K562 (cell line): ENCODE results near the gene NKD1. TPM values are rescaled to one million over a fixed set of nuclear protein-coding genes. Genes with fewer than 3 reads are reported as not detected.

Source experiments
- ATAC-seq: fragments of 200-7000 bp; cut with Tn5 transposase; 3 replicates; pipeline ENCODE4 v1.9.1; 2020; ENCODE audit warnings: moderate library complexity
- Bru-seq: library from RNA; stranded (reverse); fragments of 400-500 nt; gene quantifications from one replicate; lab custom pipeline; 2021; lab: Mats Ljungman, UMichigan
- BruChase-seq, 2 experiments: library from RNA; stranded (reverse); fragments of 400-500 nt; gene quantifications; one replicate each; lab custom pipeline; 2021; lab: Mats Ljungman, UMichigan
- BruUV-seq: library from RNA; stranded (reverse); fragments of 400-500 nt; replicated peaks from 2 replicates; lab custom pipeline; 2021; lab: Mats Ljungman, UMichigan
- CTCF ChIA-PET: fragments of 300-600 bp; formaldehyde crosslinking; extraction: SDS; loops from one replicate; lab custom pipeline; 2021; ENCODE audit warnings: low intra/inter-chr PET ratio; lab: Yijun Ruan, JAX
- POLR2A ChIA-PET: fragments of 300-600, 350-650 bp; sonication (Branson Sonifier 250); formaldehyde crosslinking; extraction: SDS; loops from one replicate; lab custom pipeline; 2021; ENCODE audit warnings: antibody characterized with exemption, inconsistent platforms; lab: Yijun Ruan, JAX
- DNase-seq, 4 experiments: peaks; one replicate each; pipeline versions ENCODE4 v3.0.0 to v3.0.0-alpha.2; 2011 to 2018; ENCODE audit warnings: low spot score in 3 of 4, mixed read lengths in 3 of 4; ENCODE audit errors: extremely low read depth in 1 of 4
- FAIRE-seq: peaks from 2 replicates; lab custom pipeline; 2011; peaks lifted over from hg19 to GRCh38; lab: Jason Lieb, UNC
- H2AFZ ChIP-seq: 2 replicates; pipeline ENCODE4 v1.6.0; 2011; ENCODE audit warnings: low read depth, low read length, control low read depth, inconsistent platforms
- H3K27ac ChIP-seq: fragments of 200-600 bp; 3 replicates; pipeline ENCODE4 v1.8.0; 2011; ENCODE audit warnings: low read depth, mild to moderate bottlenecking, control low read depth, inconsistent platforms, low read length, moderate library complexity, mixed read lengths; ENCODE audit errors: extremely low read depth
- H3K27me3 ChIP-seq, 2 experiments: fragments of 300-600 bp in 1 of 2; 2 replicates in 1 of 2; 3 replicates in 1 of 2; pipeline versions ENCODE4 v1.6.0 to v1.8.0; 2011; ENCODE audit warnings: inconsistent platforms in 2 of 2, low read length in 2 of 2, mild to moderate bottlenecking in 1 of 2, mixed read lengths in 1 of 2, moderate library complexity in 1 of 2; ENCODE audit not compliant: control insufficient read depth in 2 of 2, insufficient read depth in 2 of 2
- H3K36me3 ChIP-seq: fragments of 300-600 bp; 3 replicates; pipeline ENCODE4 v1.8.0; 2011; ENCODE audit warnings: mild to moderate bottlenecking, low read length, inconsistent platforms; ENCODE audit not compliant: control insufficient read depth, insufficient read depth
- H3K4me1 ChIP-seq, 2 experiments: fragments of 200-600 bp in 1 of 2; replicated peaks in 1 of 2; 2 replicates in 1 of 2; 3 replicates in 1 of 2; pipeline versions ENCODE4 v1.5.1 to v1.8.0; 2011; ENCODE audit warnings: inconsistent platforms in 2 of 2, low read length in 2 of 2, mild to moderate bottlenecking in 1 of 2, mixed read lengths in 1 of 2, moderate library complexity in 1 of 2; ENCODE audit not compliant: control insufficient read depth in 2 of 2, insufficient read depth in 2 of 2
- H3K4me2 ChIP-seq: 2 replicates; pipeline ENCODE4 v1.6.1; 2011; ENCODE audit warnings: low read length, control low read depth, inconsistent platforms, mixed read lengths; ENCODE audit not compliant: insufficient read depth
- H3K4me3 ChIP-seq: fragments of 200-600 bp; sonication (generic), shearing (Covaris generic); 2 replicates; pipeline ENCODE4 v1.5.1; 2016; ENCODE audit warnings: control low read depth, inconsistent platforms
- H3K79me2 ChIP-seq: fragments of 200-600 bp; 3 replicates; pipeline ENCODE4 v1.8.0; 2011; ENCODE audit warnings: low read length, inconsistent platforms; ENCODE audit not compliant: control insufficient read depth, insufficient read depth
- H3K9ac ChIP-seq, 2 experiments: 2 replicates each; pipeline versions ENCODE4 v1.6.0 to v1.6.1; 2011; ENCODE audit warnings: low read depth in 2 of 2, low read length in 2 of 2, control low read depth in 1 of 2, inconsistent platforms in 1 of 2, mild to moderate bottlenecking in 1 of 2, mixed read lengths in 1 of 2; ENCODE audit not compliant: insufficient read depth in 1 of 2
- H3K9me1 ChIP-seq: one replicate; pipeline ENCODE4 v1.6.0; 2011; ENCODE audit warnings: inconsistent platforms, mild to moderate bottlenecking, low read length, moderate library complexity; ENCODE audit not compliant: control insufficient read depth, insufficient read depth
- H3K9me3 ChIP-seq: replicated peaks from 2 replicates; pipeline ENCODE4 v1.5.1; 2011; ENCODE audit warnings: low read depth, low read length, inconsistent platforms; ENCODE audit not compliant: control insufficient read depth, insufficient read depth
- H4K20me1 ChIP-seq: replicated peaks from 2 replicates; pipeline ENCODE4 v1.6.1; 2011; ENCODE audit warnings: low read length, inconsistent platforms, mixed read lengths; ENCODE audit not compliant: control insufficient read depth, insufficient read depth
- ARHGAP35 ChIP-seq: fragments of 450-650 bp; IDR thresholded peaks from 2 replicates; pipeline ENCODE4 v1.6.1; 2018; ENCODE audit not compliant: partially characterized antibody
- CBFA2T3 ChIP-seq: fragments of 450-650 bp; IDR thresholded peaks from 2 replicates; pipeline ENCODE4 v1.6.1; 2017
- DMBX1 ChIP-seq: fragments of 250-450 bp; sonication (Bioruptor Pico); IDR thresholded peaks from 2 replicates; pipeline ENCODE4 v1.8.0; 2022; ENCODE audit warnings: inconsistent platforms, mild to moderate bottlenecking, moderate library complexity, borderline replicate concordance
- ELF4 ChIP-seq: fragments of 450-650 bp; formaldehyde crosslinking; IDR thresholded peaks from 2 replicates; pipeline ENCODE4 v1.4.0; 2022; ENCODE audit warnings: missing genetic modification characterization
- FUS ChIP-seq: fragments of 200-400 bp; formaldehyde crosslinking; optimal IDR thresholded peaks from 2 replicates; pipeline ENCODE3; 2017; ENCODE audit warnings: low read depth, low read length
- L3MBTL2 ChIP-seq: fragments of 450-650 bp; IDR thresholded peaks from 2 replicates; pipeline ENCODE4 v1.6.1; 2016; ENCODE audit warnings: mild to moderate bottlenecking, moderate library complexity
- MYNN ChIP-seq, 2 experiments: sonication (generic); formaldehyde crosslinking in 1 of 2; IDR thresholded peaks; 2 replicates each; pipeline versions ENCODE4 v1.5.0 to v1.6.1; 2016 to 2020; ENCODE audit warnings: antibody characterized with exemption in 1 of 2, missing genetic modification reagents in 1 of 2
- NBN ChIP-seq: fragments of 450-650 bp; IDR thresholded peaks from 2 replicates; pipeline ENCODE4 v1.6.1; 2016; ENCODE audit warnings: low read depth, mild to moderate bottlenecking
- POLR2A ChIP-seq: fragments of 450-650 bp; conservative IDR thresholded peaks from 2 replicates; pipeline ENCODE4 v1.6.1; 2016
- PRMT5 ChIP-seq: sonication (generic); formaldehyde crosslinking; IDR thresholded peaks from 2 replicates; pipeline ENCODE4 v1.5.0; 2020; ENCODE audit warnings: missing genetic modification reagents
- RBBP5 ChIP-seq: fragments of 200-600 bp; sonication (generic); IDR thresholded peaks from 2 replicates; pipeline ENCODE4 v1.6.1; 2012; ENCODE audit warnings: borderline replicate concordance, mild to moderate bottlenecking, low read length, control low read depth, inconsistent platforms; ENCODE audit not compliant: insufficient read depth, poor library complexity, severe bottlenecking
- RBM17 ChIP-seq: fragments of 200-400 bp; formaldehyde crosslinking; IDR thresholded peaks from 2 replicates; pipeline ENCODE4 v1.6.1; 2017; ENCODE audit warnings: low read depth, mild to moderate bottlenecking, low read length, borderline replicate concordance
- SIN3A ChIP-seq, 2 experiments: fragments of 150-350 bp in 1 of 2; IDR thresholded peaks; 2 replicates each; pipeline ENCODE4 v1.6.1; 2011 to 2016; ENCODE audit warnings: borderline replicate concordance in 2 of 2, low read depth in 2 of 2, low read length in 2 of 2, mild to moderate bottlenecking in 2 of 2, moderate library complexity in 2 of 2; ENCODE audit not compliant: control insufficient read depth in 1 of 2
- TCF3 ChIP-seq: sonication (generic); formaldehyde crosslinking; IDR thresholded peaks from 2 replicates; pipeline ENCODE4 v1.4.0; 2020; ENCODE audit warnings: mild to moderate bottlenecking, missing genetic modification reagents
- ZBTB7A ChIP-seq: IDR thresholded peaks from 2 replicates; pipeline ENCODE4 v1.6.1; 2011; ENCODE audit warnings: low read depth, mild to moderate bottlenecking, low read length, moderate library complexity, borderline replicate concordance; ENCODE audit not compliant: control insufficient read depth
- ZNF212 ChIP-seq: fragments of 450-650 bp; formaldehyde crosslinking; IDR thresholded peaks from 2 replicates; pipeline ENCODE4 v1.4.0; 2020; ENCODE audit warnings: mild to moderate bottlenecking
- ZNF324 ChIP-seq: fragments of 250-450 bp; sonication (Bioruptor Pico); IDR thresholded peaks from 2 replicates; pipeline ENCODE4 v1.4.0; 2020; ENCODE audit warnings: mild to moderate bottlenecking
- ZNF583 ChIP-seq: fragments of 250-450 bp; sonication (Bioruptor Pico); IDR thresholded peaks from 2 replicates; pipeline ENCODE4 v1.4.0; 2020
- WGBS: fragments of 100-300 bp; shearing (Covaris generic); methylation state at CpG from one replicate; pipeline ENCODE4 v1.1.6; 2016; ENCODE audit warnings: low coverage, mixed read lengths; ENCODE audit not compliant: insufficient coverage; ENCODE audit errors: missing lambda C conversion rate; 5-methylcytosine and 5-hydroxymethylcytosine counted together
- in situ Hi-C: fragments of 300-500 bp; cut with MboI; formaldehyde crosslinking; loops from 4 replicates; pipeline ENCODE4 v1.15.0; 2018; ENCODE audit warnings: inconsistent platforms, mixed read lengths
- intact Hi-C: fragments of 100-400 bp; cut with micrococcal nuclease; formaldehyde crosslinking; loops from 2 replicates; pipeline ENCODE4 v1.14.2; 2022
- long read RNA-seq, 3 experiments: library from polyadenylated mRNA in 2 of 3; library from RNA in 1 of 3; unstranded in 2 of 3; stranded (forward) in 1 of 3; transcript quantifications; one replicate each; pipeline ENCODE4 v2.0.0, GENCODE V29; 2019 to 2022
- polyA minus RNA-seq, 3 experiments: library from RNA; depleted of rRNA, polyadenylated mRNA; stranded (reverse); fragments of >200 nt; gene quantifications; 2 replicates each; pipeline ENCODE4 v1.2.3, GENCODE V29; 2011
- polyA plus RNA-seq, 8 experiments: library from polyadenylated mRNA; depleted of rRNA in 4 of 8; stranded (reverse) in 5 of 8; unstranded in 3 of 8; fragments of >200 nt; fragmentation: Nextera tagmentation in 2 of 8; fragmentation: Illumina TruSeq in 1 of 8; extraction: Ambion mirVana in 2 of 8; extraction: Trizol in 1 of 8; gene quantifications; 2 replicates each; pipeline versions ENCODE4 v1.2.1 to v1.2.3, GENCODE V29; 2011 to 2014; ENCODE audit warnings: inconsistent platforms in 1 of 8, missing spikeins in 1 of 8
- total RNA-seq, 7 experiments: library from RNA; depleted of rRNA in 6 of 7; stranded (reverse); fragments of >200 nt in 6 of 7; fragmentation: Illumina TruSeq in 2 of 7; extraction: Trizol in 2 of 7; gene quantifications; 2 replicates each; pipeline versions ENCODE4 v1.2.1 to v1.2.3, GENCODE V29; 2011 to 2021; ENCODE audit warnings: low replicate concordance in 1 of 7

Gene NKD1, protein sequence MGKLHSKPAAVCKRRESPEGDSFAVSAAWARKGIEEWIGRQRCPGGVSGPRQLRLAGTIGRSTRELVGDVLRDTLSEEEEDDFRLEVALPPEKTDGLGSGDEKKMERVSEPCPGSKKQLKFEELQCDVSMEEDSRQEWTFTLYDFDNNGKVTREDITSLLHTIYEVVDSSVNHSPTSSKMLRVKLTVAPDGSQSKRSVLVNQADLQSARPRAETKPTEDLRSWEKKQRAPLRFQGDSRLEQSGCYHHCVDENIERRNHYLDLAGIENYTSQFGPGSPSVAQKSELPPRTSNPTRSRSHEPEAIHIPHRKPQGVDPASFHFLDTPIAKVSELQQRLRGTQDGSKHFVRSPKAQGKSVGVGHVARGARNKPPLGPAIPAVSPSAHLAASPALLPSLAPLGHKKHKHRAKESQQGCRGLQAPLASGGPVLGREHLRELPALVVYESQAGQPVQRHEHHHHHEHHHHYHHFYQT
- 0.02 TPM in 1 of 2 replicates, not detected in the other for total RNA-seq (2011; cell fraction: chromatin; rRNA removed; ENCODE audit: low replicate concordance)
- not detected in 2 replicates for total RNA-seq (2011; cell fraction: nucleolus; rRNA removed)
- under 0.01 and 0.08 TPM in 2 replicates for total RNA-seq (2011; cell fraction: nucleoplasm; rRNA removed)
- total RNA-seq (2014; rRNA removed) (0.04 and 0.18 TPM in 2 replicates), total RNA-seq (2014; rRNA removed; fragmentation: Illumina TruSeq; extraction: Trizol) (under 0.01 TPM in 2 replicates), total RNA-seq (2015; rRNA removed; fragmentation: Illumina TruSeq; extraction: Trizol) (0.07 and 0.08 TPM in 2 replicates), total RNA-seq (2021) (0.22 and 0.24 TPM in 2 replicates), polyA plus RNA-seq (2011; rRNA removed) (under 0.01 and 0.11 TPM in 2 replicates), polyA plus RNA-seq (2014; fragmentation: Illumina TruSeq; extraction: Trizol) (0.01 and 0.07 TPM in 2 replicates), polyA plus RNA-seq (2014; fragmentation: Nextera tagmentation; extraction: Ambion mirVana) (not detected), polyA plus RNA-seq (2014; rRNA removed) (0.04 TPM in 1 of 2 replicates, not detected in the other), polyA minus RNA-seq (2011; rRNA and poly(A)+ RNA removed) (under 0.01 TPM in 2 replicates), Bru-seq, nascent RNA (percentile 24 among the genes with signal in this experiment), BruChase-seq, experiment 1, labeled RNA remaining after a 2-hour chase (percentile 14 among the genes with signal in this experiment), BruChase-seq, experiment 2, labeled RNA remaining after a 6-hour chase (percentile 13 among the genes with signal in this experiment)
- under 0.01 and 0.39 TPM in 2 replicates for polyA plus RNA-seq (2011; cell fraction: cytosol; rRNA removed)
- 0.11 and 0.33 TPM in 2 replicates for polyA plus RNA-seq (2011; cell fraction: nucleus; rRNA removed)
- polyA plus RNA-seq (2012) = 0.03 and 0.04 TPM in 2 replicates
- polyA minus RNA-seq (2011; cell fraction: cytosol; rRNA and poly(A)+ RNA removed) = not detected in 2 replicates
- under 0.01 and 0.22 TPM in 2 replicates for polyA minus RNA-seq (2011; cell fraction: nucleus; rRNA and poly(A)+ RNA removed)
- long read RNA-seq, experiment 1 = 0 reads
- long read RNA-seq, experiment 2 = 0 reads
- long read RNA-seq, experiment 3 = 0 reads

DNA sequence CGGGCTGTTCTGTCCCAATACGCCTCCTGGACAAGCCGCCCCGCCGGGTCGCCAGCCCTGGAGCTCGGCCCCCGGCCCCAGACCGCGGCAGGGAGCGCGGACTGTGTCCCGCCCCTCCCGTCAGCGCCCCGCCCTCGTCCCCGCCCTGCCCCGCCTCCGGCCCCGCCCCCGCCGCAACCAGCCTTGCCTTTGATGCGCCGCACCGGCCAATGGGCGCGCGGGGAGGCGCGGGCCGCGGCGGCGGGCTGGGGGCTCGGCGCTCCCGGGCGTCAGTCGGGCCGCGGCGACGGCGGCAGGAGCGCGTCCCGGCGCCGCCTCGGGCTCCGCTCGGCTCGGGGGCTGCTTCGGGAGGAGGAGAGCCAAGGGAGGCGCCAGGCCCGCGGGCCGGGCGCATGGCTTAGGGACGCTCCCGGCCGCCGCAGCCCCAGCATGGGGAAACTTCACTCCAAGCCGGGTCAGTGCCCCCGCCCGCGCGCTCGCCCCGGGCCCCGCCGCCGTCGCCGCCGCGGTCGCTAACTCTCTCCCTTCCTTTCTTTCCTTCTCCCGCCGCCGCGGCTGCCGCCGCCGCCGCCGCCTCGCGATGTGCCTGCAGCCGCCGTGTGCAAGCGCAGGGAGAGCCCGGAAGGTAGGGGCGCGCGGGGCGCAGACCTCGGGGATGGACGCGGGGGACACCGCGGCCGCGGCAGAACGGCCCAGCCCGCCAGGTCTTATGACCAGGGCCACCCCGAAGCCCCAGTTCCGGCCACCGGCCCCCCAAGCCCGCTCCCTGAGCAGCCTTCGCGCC, at the start of gene NKD1:
Gene NKD1, plus strand, starts transcription at position 272 of the 784 bp plus-strand sequence. Its CDS starts 158 bp downstream, at position 430.
- peak within 1 kb of the TSS in 1 of 2 experiments; percentile 79; a peak in 2 of 4 replicates for H3K9ac ChIP-seq
- DNase-seq = peak; percentile 65 to 95 (median 93)
- WGBS = 0% methylated on average over 26 of the region's 113 CpGs
- H3K79me2 ChIP-seq = no peaks in the 10 kb centered on the region
- no peaks in the 10 kb centered on the region; the same call in 1 of the 2 replicates for H4K20me1 ChIP-seq
- intact Hi-C loops = no loop called here
- no TSS peak for BruUV-seq
- POLR2A ChIA-PET = no interaction called here
- in situ Hi-C loops = no loop called here
- H3K4me3 ChIP-seq = peak within 1 kb of the TSS; percentile 43
- H3K27me3 ChIP-seq = peaks cover 15 to 28% of the 10 kb centered on the region in 2 experiments; a peak in 4 of 5 replicates
- peak; percentile 94 for ATAC-seq
- H3K27ac ChIP-seq = no peak within 1 kb of the TSS
- H3K9me1 ChIP-seq = no peaks in the 10 kb centered on the region
- no peak for FAIRE-seq
- peak within 1 kb of the TSS; percentile 74 for H3K4me2 ChIP-seq
- peak within 1 kb of the TSS; percentile 76 for H2AFZ ChIP-seq
- H3K36me3 ChIP-seq = no peaks in the 10 kb centered on the region
- peaks cover 0 to 18% of the 10 kb centered on the region in 2 experiments; a peak in 2 of 5 replicates for H3K4me1 ChIP-seq
- H3K9me3 ChIP-seq = no peaks in the 10 kb centered on the region
- CTCF ChIA-PET = interaction anchor here (0.6 kb wide), 1 partner anchor 259 kb away, joined by 3 read pairs; no protein-coding TSS in a partner anchor
- TF ChIP-seq DMBX1 (CRISPR knock-in tag) (no peak), RBBP5 (no peak), CBFA2T3 (no peak), SIN3A (IDR thresholded peaks at IDR 0.05; ENCODE audit: borderline replicate concordance in 2 of 2, control insufficient read depth in 1 of 2, low read depth in 2 of 2, low read length in 2 of 2) (no peak), L3MBTL2 (0 out of 2 replicates have a peak, but pooled peaks have one; percentile 22), ELF4 (CRISPR knock-in tag) (no peak), ZBTB7A (no peak), NBN (no peak), PRMT5 (CRISPR knock-in tag) (no peak), POLR2A (no peak), FUS (no peak), RBM17 (no peak), ARHGAP35 (no peak), ZNF212 (CRISPR knock-in tag) (no peak), ZNF583 (CRISPR knock-in tag) (no peak), MYNN (IDR thresholded peaks at IDR 0.05) (no peak), MYNN (CRISPR knock-in tag; IDR thresholded peaks at IDR 0.05) (no peak), ZNF324 (CRISPR knock-in tag) (no peak), TCF3 (CRISPR knock-in tag) (no peak)
